ENCODE data around the gene ACAD9. TPM values are rescaled to one million over a fixed set of nuclear protein-coding genes. Genes with fewer than 3 reads are reported as not detected.

ACAD9 gene
- total and polyA plus RNA-seq, 2 of the 13 experiments (the other 11 are each of a cell fraction or from before 2014, with no cell fraction given): 15.3 to 38.2 TPM

DNA sequence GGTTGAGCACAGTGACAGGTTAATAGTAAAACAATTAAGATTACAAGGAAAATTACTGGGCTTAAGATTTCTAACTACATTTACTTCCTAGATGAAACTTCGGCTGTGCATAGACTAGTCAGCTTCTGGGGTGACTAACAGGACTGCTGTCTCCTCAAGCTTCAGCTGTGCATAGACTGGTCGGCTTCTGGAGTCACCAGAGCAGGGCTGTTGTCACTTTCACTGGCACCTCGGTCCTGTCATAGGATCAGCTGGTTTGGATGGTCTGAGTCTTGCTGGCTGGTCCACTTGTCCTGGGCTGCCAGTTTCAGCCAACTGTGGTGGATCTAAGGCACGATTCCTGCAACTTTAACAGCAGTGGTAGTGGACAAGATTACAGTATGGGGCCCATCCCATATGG, 23.9 kb upstream of the ACAD9 start:
- WGBS (ENCODE audit: low lambda C conversion rate): 6% methylated on average over 3 of the region's 4 CpGs
- no peak for FAIRE-seq

More for the DNA sequence above, 23.9 kb upstream of the ACAD9 start:
- intact Hi-C loops (cut with micrococcal nuclease; ENCODE audit: unreplicated experiment): no loop called here
- Histone ChIP-seq H3K4me3 (replicated peaks in 1 of 3; ENCODE audit: insufficient read depth in 1 of 3, low read depth in 2 of 3, low read length in 3 of 3) (no peak overlapping the region), H3K27me3 (ENCODE audit: control insufficient read depth in 1 of 2, insufficient read depth in 2 of 2, low read length in 2 of 2) (no peaks in the 10 kb centered on the region), H3K4me1 (ENCODE audit: insufficient read depth, low read length) (peaks cover 3% of the 10 kb centered on the region), H3K4me2 (ENCODE audit: low read depth, low read length) (no peak overlapping the region), H3K27ac (ENCODE audit: extremely low read length, insufficient read depth, low read length) (no peak overlapping the region), H2AFZ (ENCODE audit: low read length) (no peak overlapping the region), H4K20me1 (ENCODE audit: insufficient read depth, low read length) (no peaks in the 10 kb centered on the region), H3K9me3 (ENCODE audit: low read length) (peaks cover 54% of the 10 kb centered on the region), H3K79me2 (ENCODE audit: insufficient read depth, low read length) (no peaks in the 10 kb centered on the region), H3K36me3 (replicated peaks in 1 of 2; ENCODE audit: control insufficient read depth in 1 of 2, insufficient read depth in 2 of 2, low read length in 2 of 2) (no peaks in the 10 kb centered on the region), H3K9ac (ENCODE audit: insufficient read depth, low read depth, low read length) (no peak overlapping the region)
- in situ Hi-C loops (cut with HindIII; ENCODE audit: extremely low pct_ligation_motif_present, low pct_unique_long_range_greater_than_20kb): no loop called here
- ATAC-seq (no peak), DNase-seq (ENCODE audit: low spot score) (no peak)
- no TSS peak for BruUV-seq (replicated peaks)
- CTCF ChIA-PET (ENCODE audit: low intra/inter-chr PET ratio, low total read pairs): no interaction called here
- TF ChIP-seq EHMT2 (IDR thresholded peaks at IDR 0.05; ENCODE audit: borderline replicate concordance, low read depth, low read length) (no peak), ZNF547 (CRISPR knock-in tag; IDR thresholded peaks at IDR 0.05) (no peak), KDM3A (CRISPR knock-in tag; IDR thresholded peaks at IDR 0.05; ENCODE audit: low read depth) (no peak), ZNF790 (CRISPR knock-in tag; IDR thresholded peaks at IDR 0.05; ENCODE audit: borderline replicate concordance) (no peak), ZSCAN25 (CRISPR knock-in tag; IDR thresholded peaks at IDR 0.05) (no peak), KAT7 (CRISPR knock-in tag; IDR thresholded peaks at IDR 0.05; ENCODE audit: borderline replicate concordance) (no peak), PHF5A (CRISPR knock-in tag; IDR thresholded peaks at IDR 0.05; ENCODE audit: low read depth, unreplicated experiment) (no peak), ZNF709 (CRISPR knock-in tag; IDR thresholded peaks at IDR 0.05) (no peak), BRCA1 (CRISPR knock-in tag; IDR thresholded peaks at IDR 0.05) (no peak), ZBTB38 (CRISPR knock-in tag; IDR thresholded peaks at IDR 0.05) (no peak), FIP1L1 (IDR thresholded peaks at IDR 0.05; ENCODE audit: borderline replicate concordance, insufficient read depth, low read depth, low read length) (no peak), ARID2 (CRISPR knock-in tag; IDR thresholded peaks at IDR 0.05; ENCODE audit: borderline replicate concordance) (no peak), KLF6 (CRISPR knock-in tag; IDR thresholded peaks at IDR 0.05) (no peak)
- TF ChIP-seq, protein P1, sequence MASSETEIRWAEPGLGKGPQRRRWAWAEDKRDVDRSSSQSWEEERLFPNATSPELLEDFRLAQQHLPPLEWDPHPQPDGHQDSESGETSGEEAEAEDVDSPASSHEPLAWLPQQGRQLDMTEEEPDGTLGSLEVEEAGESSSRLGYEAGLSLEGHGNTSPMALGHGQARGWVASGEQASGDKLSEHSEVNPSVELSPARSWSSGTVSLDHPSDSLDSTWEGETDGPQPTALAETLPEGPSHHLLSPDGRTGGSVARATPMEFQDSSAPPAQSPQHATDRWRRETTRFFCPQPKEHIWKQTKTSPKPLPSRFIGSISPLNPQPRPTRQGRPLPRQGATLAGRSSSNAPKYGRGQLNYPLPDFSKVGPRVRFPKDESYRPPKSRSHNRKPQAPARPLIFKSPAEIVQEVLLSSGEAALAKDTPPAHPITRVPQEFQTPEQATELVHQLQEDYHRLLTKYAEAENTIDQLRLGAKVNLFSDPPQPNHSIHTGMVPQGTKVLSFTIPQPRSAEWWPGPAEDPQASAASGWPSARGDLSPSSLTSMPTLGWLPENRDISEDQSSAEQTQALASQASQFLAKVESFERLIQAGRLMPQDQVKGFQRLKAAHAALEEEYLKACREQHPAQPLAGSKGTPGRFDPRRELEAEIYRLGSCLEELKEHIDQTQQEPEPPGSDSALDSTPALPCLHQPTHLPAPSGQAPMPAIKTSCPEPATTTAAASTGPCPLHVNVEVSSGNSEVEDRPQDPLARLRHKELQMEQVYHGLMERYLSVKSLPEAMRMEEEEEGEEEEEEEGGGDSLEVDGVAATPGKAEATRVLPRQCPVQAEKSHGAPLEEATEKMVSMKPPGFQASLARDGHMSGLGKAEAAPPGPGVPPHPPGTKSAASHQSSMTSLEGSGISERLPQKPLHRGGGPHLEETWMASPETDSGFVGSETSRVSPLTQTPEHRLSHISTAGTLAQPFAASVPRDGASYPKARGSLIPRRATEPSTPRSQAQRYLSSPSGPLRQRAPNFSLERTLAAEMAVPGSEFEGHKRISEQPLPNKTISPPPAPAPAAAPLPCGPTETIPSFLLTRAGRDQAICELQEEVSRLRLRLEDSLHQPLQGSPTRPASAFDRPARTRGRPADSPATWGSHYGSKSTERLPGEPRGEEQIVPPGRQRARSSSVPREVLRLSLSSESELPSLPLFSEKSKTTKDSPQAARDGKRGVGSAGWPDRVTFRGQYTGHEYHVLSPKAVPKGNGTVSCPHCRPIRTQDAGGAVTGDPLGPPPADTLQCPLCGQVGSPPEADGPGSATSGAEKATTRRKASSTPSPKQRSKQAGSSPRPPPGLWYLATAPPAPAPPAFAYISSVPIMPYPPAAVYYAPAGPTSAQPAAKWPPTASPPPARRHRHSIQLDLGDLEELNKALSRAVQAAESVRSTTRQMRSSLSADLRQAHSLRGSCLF (CRISPR knock-in tag; IDR thresholded peaks at IDR 0.05; ENCODE audit: borderline replicate concordance): no peak
- TF ChIP-seq, protein P2, sequence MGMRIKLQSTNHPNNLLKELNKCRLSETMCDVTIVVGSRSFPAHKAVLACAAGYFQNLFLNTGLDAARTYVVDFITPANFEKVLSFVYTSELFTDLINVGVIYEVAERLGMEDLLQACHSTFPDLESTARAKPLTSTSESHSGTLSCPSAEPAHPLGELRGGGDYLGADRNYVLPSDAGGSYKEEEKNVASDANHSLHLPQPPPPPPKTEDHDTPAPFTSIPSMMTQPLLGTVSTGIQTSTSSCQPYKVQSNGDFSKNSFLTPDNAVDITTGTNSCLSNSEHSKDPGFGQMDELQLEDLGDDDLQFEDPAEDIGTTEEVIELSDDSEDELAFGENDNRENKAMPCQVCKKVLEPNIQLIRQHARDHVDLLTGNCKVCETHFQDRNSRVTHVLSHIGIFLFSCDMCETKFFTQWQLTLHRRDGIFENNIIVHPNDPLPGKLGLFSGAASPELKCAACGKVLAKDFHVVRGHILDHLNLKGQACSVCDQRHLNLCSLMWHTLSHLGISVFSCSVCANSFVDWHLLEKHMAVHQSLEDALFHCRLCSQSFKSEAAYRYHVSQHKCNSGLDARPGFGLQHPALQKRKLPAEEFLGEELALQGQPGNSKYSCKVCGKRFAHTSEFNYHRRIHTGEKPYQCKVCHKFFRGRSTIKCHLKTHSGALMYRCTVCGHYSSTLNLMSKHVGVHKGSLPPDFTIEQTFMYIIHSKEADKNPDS (CRISPR knock-in tag; IDR thresholded peaks at IDR 0.05): no peak
- POLR2A ChIA-PET: no interaction called here

Data from HepG2 (cell line).